ENCODE measurements around the gene TMEM154. TPM values are rescaled to one million over a fixed set of nuclear protein-coding genes. Genes with fewer than 3 reads are reported as not detected.

The TMEM154 gene
- total RNA-seq, 3 donors from 2014 or later (not counting 1 experiment from before 2014, with no cell fraction given) = 9.8 to 45.4 (median 10.5) TPM

GRCh38 chr4:152707632-152708031 is 27.8 kb upstream of the TMEM154 start:
- H3K36me3 ChIP-seq (ENCODE audit: control insufficient read depth, insufficient read depth, low read length) = no peaks in the 10 kb centered on the region
- Mint-ChIP-seq H3K4me3 (no peak overlapping the region), H3K9me3 (peaks cover 0 to 3% of the 10 kb centered on the region in 2 donors), H3K4me1 (no peaks in the 10 kb centered on the region), H3K27me3 (ENCODE audit: low read depth in 2 of 2) (peaks cover 12 to 15% of the 10 kb centered on the region in 2 donors), H3K36me3 (no peaks in the 10 kb centered on the region), H3K27ac (no peak overlapping the region)
- H3K4me3 ChIP-seq (ENCODE audit: low read length) = no peak overlapping the region
- H3K27ac ChIP-seq (ENCODE audit: low read length) = no peak overlapping the region
- H3K27me3 ChIP-seq (ENCODE audit: control insufficient read depth, insufficient read depth, low read length) = no peaks in the 10 kb centered on the region
- H3K4me1 ChIP-seq (ENCODE audit: control insufficient read depth, insufficient read depth, low read length) = no peaks in the 10 kb centered on the region
- peaks cover 14% of the 10 kb centered on the region for H3K9me3 ChIP-seq (ENCODE audit: control insufficient read depth, insufficient read depth, low read length)
- no peak for ATAC-seq
- no peak for DNase-seq
- no peak for TF ChIP-seq CTCF (IDR thresholded peaks at IDR 0.05)
- intact Hi-C loops (cut with micrococcal nuclease) = no loop called here
- WGBS (ENCODE audit: insufficient coverage) = 79% methylated on average over 5 of the region's 5 CpGs

GRCh38 chr4:152705903-152706302 is 26.1 kb upstream of the TMEM154 start:
- no peak for TF ChIP-seq CTCF (IDR thresholded peaks at IDR 0.05)
- DNase-seq (no peak), ATAC-seq (no peak)
- intact Hi-C loops (cut with micrococcal nuclease) = no loop called here
- Histone ChIP-seq H3K27me3 (ENCODE audit: control insufficient read depth, insufficient read depth, low read length) (no peaks in the 10 kb centered on the region), H3K27ac (ENCODE audit: low read length) (no peak overlapping the region), H3K4me1 (ENCODE audit: control insufficient read depth, insufficient read depth, low read length) (no peaks in the 10 kb centered on the region), H3K9me3 (ENCODE audit: control insufficient read depth, insufficient read depth, low read length) (peaks cover 15% of the 10 kb centered on the region), H3K36me3 (ENCODE audit: control insufficient read depth, insufficient read depth, low read length) (no peaks in the 10 kb centered on the region), H3K4me3 (ENCODE audit: low read length) (no peak overlapping the region)
- H3K36me3 Mint-ChIP-seq = no peaks in the 10 kb centered on the region
- H3K27me3 Mint-ChIP-seq (ENCODE audit: low read depth in 2 of 2) = peaks cover 12 to 26% of the 10 kb centered on the region in 2 donors
- H3K4me3 Mint-ChIP-seq = no peak overlapping the region
- H3K4me1 Mint-ChIP-seq = peaks cover under 1% of the 10 kb centered on the region in 2 donors
- WGBS (ENCODE audit: insufficient coverage) = 100% methylated on average over 1 of the region's 1 CpG
- peaks cover 0 to 3% of the 10 kb centered on the region in 2 donors for H3K9me3 Mint-ChIP-seq
- no peak overlapping the region for H3K27ac Mint-ChIP-seq

GRCh38 chr4:152704788-152705187 is 25.0 kb upstream of the TMEM154 start:
- H3K4me1 ChIP-seq (ENCODE audit: control insufficient read depth, insufficient read depth, low read length) = no peaks in the 10 kb centered on the region
- H3K36me3 Mint-ChIP-seq = no peaks in the 10 kb centered on the region
- DNase-seq (no peak), ATAC-seq (no peak)
- peaks cover 0 to 3% of the 10 kb centered on the region in 2 donors for H3K9me3 Mint-ChIP-seq
- no peak overlapping the region for H3K27ac Mint-ChIP-seq
- no peak for TF ChIP-seq CTCF (IDR thresholded peaks at IDR 0.05)
- no peak overlapping the region for H3K27ac ChIP-seq (ENCODE audit: low read length)
- peaks cover 17 to 33% of the 10 kb centered on the region in 2 donors for H3K27me3 Mint-ChIP-seq (ENCODE audit: low read depth in 2 of 2)
- intact Hi-C loops (cut with micrococcal nuclease) = no loop called here
- peaks cover 15% of the 10 kb centered on the region for H3K9me3 ChIP-seq (ENCODE audit: control insufficient read depth, insufficient read depth, low read length)
- 100% methylated on average over 1 of the region's 1 CpG for WGBS (ENCODE audit: insufficient coverage)
- no peak overlapping the region for H3K4me3 ChIP-seq (ENCODE audit: low read length)
- peaks cover 6 to 7% of the 10 kb centered on the region in 2 donors for H3K4me1 Mint-ChIP-seq
- no peak overlapping the region for H3K4me3 Mint-ChIP-seq
- no peaks in the 10 kb centered on the region for H3K36me3 ChIP-seq (ENCODE audit: control insufficient read depth, insufficient read depth, low read length)
- H3K27me3 ChIP-seq (ENCODE audit: control insufficient read depth, insufficient read depth, low read length) = no peaks in the 10 kb centered on the region

GRCh38 chr4:152700151-152700550 is 20.4 kb upstream of the TMEM154 start:
- H3K9me3 ChIP-seq (ENCODE audit: control insufficient read depth, insufficient read depth, low read length) = peaks cover 13% of the 10 kb centered on the region
- H3K4me3 ChIP-seq (ENCODE audit: low read length) = no peak overlapping the region
- H3K36me3 Mint-ChIP-seq = no peaks in the 10 kb centered on the region
- H3K27me3 Mint-ChIP-seq (ENCODE audit: low read depth in 2 of 2) = peaks cover 14 to 25% of the 10 kb centered on the region in 2 donors
- WGBS (ENCODE audit: insufficient coverage) = 95% methylated on average over 1 of the region's 1 CpG
- H3K4me3 Mint-ChIP-seq = no peak overlapping the region
- H3K4me1 Mint-ChIP-seq = peaks cover 6 to 7% of the 10 kb centered on the region in 2 donors
- no peak overlapping the region for H3K27ac Mint-ChIP-seq
- H3K9me3 Mint-ChIP-seq = peaks cover 0 to 3% of the 10 kb centered on the region in 2 donors
- H3K36me3 ChIP-seq (ENCODE audit: control insufficient read depth, insufficient read depth, low read length) = no peaks in the 10 kb centered on the region
- no peaks in the 10 kb centered on the region for H3K27me3 ChIP-seq (ENCODE audit: control insufficient read depth, insufficient read depth, low read length)
- ATAC-seq (no peak), DNase-seq (no peak)
- no peak overlapping the region for H3K27ac ChIP-seq (ENCODE audit: low read length)
- intact Hi-C loops (cut with micrococcal nuclease) = no loop called here
- no peak for TF ChIP-seq CTCF (IDR thresholded peaks at IDR 0.05)
- no peaks in the 10 kb centered on the region for H3K4me1 ChIP-seq (ENCODE audit: control insufficient read depth, insufficient read depth, low read length)

All from natural killer cell (primary cell).